Ishikawa (cell line): ENCODE data around the gene GOSR2.

Experiments used
- CEBPB ChIP-seq: IDR thresholded peaks from 2 replicates; pipeline ENCODE4 v1.6.1; 2012
- CREB1 ChIP-seq: IDR thresholded peaks from 2 replicates; pipeline ENCODE4 v1.6.1; 2012; ENCODE audit warnings: low read depth
- EGR1 ChIP-seq: IDR thresholded peaks from 2 replicates; pipeline ENCODE4 v1.6.1; 2012
- EP300 ChIP-seq: IDR thresholded peaks from 2 replicates; pipeline ENCODE4 v1.6.1; 2012; ENCODE audit warnings: borderline replicate concordance
- FOXM1 ChIP-seq: IDR thresholded peaks from 2 replicates; pipeline ENCODE4 v1.6.1; 2012; ENCODE audit warnings: low read depth, borderline replicate concordance
- MAX ChIP-seq: IDR thresholded peaks from 2 replicates; pipeline ENCODE4 v1.6.1; 2012
- NFIC ChIP-seq: IDR thresholded peaks from 2 replicates; pipeline ENCODE4 v1.6.1; 2012
- RAD21 ChIP-seq: IDR thresholded peaks from 2 replicates; pipeline ENCODE4 v1.6.1; 2012; ENCODE audit warnings: low read depth
- REST ChIP-seq: IDR thresholded peaks from 2 replicates; pipeline ENCODE4 v1.6.1; 2012; ENCODE audit warnings: low read depth, mild to moderate bottlenecking
- TAF1 ChIP-seq: IDR thresholded peaks from 2 replicates; pipeline ENCODE4 v1.6.1; 2012; ENCODE audit warnings: low read depth, mild to moderate bottlenecking
- TCF12 ChIP-seq: IDR thresholded peaks from 2 replicates; pipeline ENCODE4 v1.6.1; 2012; ENCODE audit warnings: low read depth
- TEAD4 ChIP-seq: IDR thresholded peaks from 2 replicates; pipeline ENCODE4 v1.6.1; 2012
- USF1 ChIP-seq: IDR thresholded peaks from 2 replicates; pipeline ENCODE4 v1.6.1; 2012

GRCh38 chr17:46947216-46947615 lies 24.3 kb downstream of the GOSR2 start:
- TF ChIP-seq CEBPB (no peak), MAX (no peak), REST (no peak), EGR1 (no peak), FOXM1 (no peak), RAD21 (no peak), TAF1 (no peak), TEAD4 (no peak), USF1 (no peak), EP300 (no peak), NFIC (no peak), CREB1 (no peak), TCF12 (no peak)
